NCI-H526 (cell line): ENCODE data around the gene COL15A1.

Source experiments
- DNase-seq, 2 experiments: peaks; one replicate each; lab custom pipeline; 2025; lab: John Stamatoyannopoulos, UW

Gene COL15A1

GRCh38 chr9:99015448-99015847, 71.7 kb downstream of the COL15A1 start:
- DNase-seq, result no peak

GRCh38 chr9:99015890-99016289, 72.2 kb downstream of the COL15A1 start:
- no peak for DNase-seq

DNA sequence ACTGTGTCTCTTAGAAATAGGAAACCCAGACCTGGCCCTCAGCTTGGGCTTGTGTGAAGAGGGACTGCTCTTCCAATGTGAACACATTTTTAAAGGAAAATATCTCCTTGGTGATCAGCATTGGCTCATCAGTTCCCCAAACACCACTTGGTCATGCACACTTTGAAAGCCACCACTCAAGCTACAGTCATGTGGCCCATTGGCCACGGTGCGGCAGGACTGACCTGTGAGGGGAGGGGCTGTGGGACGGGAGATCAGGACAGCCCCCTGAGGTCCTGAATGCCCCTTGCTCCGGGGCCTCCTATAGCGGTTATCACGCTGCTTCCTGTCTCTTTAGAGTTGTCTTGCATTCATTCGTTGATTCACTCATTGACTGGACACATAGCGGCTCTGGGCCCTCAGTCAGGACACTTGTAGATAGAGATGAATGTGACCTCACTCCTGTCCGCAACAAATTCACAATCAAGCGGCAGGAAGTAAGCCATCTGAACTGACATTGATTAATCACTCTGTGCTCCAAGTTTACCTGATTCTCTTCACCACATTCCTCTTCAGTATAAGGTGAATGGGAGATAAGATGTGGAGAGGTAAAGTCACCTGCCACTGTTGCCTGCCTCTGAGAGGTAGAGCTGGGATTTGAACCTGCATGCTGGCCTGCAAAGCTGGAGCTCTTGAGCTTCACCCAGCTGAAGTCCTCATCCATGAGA, 73.1 kb downstream of the COL15A1 start:
- DNase-seq, result no peak

GRCh38 chr9:99018653-99019052, 74.9 kb downstream of the COL15A1 start:
- no peak for DNase-seq

DNA sequence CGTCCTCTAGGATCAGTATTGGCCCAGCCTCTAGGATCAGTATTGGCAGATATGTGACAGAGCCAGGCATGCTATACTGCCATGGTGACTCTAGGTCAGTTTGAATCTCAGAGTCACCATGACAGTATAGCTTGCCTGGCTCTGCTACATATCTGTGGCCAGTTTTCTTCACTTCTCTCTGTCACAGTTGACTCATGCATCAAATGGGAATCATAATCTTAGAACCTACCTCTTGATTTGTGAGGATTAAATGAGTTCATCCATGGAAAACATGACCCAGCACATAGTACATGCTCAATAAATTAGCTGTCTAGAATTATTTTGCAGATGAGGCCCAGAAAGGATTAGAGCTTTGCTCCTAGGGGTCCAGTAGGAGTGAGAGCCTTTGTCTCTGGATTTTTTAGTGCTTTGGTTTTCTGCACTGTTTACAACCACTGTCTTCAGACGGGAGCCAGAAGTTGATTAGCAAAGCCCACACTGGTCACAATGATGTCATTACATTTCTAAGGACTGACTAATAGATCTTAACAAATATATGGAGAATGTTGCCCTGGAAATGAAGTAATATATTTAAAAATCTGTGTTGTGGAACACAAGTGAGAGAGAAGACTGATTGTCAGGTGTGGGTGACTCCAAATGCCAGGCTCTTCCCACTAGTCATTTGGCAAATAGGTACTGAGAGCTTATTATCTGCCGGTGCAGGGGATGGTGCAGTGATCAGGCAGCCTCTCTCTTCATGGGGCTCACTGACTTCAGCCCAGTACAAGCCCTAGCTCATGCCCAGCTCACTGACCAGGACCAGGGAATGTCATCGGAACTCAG, 76.0 kb downstream of the COL15A1 start:
- no peak for DNase-seq

GRCh38 chr9:99020786-99021436, 77.2 kb downstream of the COL15A1 start:
- DNase-seq, result no peak

DNA sequence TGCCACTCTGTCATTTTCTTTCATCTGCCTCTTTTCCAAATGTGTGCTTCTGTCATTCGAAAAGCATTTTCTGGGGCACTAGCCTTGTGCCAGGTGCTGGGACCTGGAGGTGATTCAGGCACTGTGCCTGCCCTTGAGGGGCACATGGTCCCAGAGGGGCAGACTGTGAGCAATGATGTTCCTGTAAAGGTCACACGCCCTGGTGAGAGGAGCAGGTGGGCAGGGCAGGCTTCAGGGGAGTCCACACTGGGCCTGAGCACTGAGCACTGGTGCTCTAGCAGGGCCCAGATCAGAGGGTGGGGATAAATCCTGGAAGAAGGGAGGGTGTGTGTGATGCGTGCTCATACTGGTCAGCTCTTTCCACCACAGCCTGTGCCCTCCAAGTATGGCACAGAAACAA, 77.8 kb downstream of the COL15A1 start:
- no peak for DNase-seq

GRCh38 chr9:99023231-99023630, 79.5 kb downstream of the COL15A1 start:
- DNase-seq, result no peak

DNA sequence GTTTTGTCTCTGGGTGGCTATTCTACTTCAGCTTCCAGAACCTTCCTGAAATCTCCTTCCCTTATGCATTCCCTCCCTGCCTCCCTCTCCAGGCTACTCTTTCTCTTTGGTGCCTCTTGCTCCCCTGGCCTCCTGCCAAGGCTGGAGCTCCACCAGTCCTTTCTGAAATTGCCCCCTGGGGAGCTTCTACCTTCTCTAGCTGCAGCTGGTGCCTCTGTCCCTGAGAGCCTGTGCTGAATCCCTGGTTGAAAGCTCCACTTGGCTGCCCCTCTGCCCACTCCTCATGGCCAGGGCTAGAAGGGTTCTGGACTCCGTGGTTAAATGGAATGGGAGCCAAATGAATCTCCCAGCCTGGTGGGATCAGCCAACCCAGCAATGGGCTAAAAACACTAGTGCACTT, 80.1 kb downstream of the COL15A1 start:
- peak; percentile 42 to 81 for DNase-seq

DNA sequence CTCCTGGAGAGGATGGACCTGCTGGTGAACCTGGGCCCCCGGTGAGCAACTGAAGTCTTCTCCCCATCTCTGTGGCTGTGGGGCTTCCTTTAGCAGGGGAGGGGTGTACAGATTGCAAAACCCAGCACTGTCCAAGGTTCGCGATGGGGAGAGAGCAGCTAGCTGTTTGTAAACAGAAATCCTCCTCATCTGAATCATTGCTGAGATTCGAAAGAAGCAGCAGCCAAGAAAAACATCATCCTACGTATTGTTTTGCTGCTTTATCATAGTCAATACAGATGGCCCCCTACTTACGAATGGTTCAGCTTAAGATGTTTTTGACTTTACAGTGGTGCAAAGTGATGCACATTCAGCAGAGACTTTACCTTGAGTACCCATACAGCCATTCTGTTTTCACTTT, 81.3 kb downstream of the COL15A1 start:
- no peak for DNase-seq

GRCh38 chr9:99025616-99026270, 82.0 kb downstream of the COL15A1 start:
- no peak for DNase-seq

GRCh38 chr9:99026271-99026955, 82.7 kb downstream of the COL15A1 start:
- no peak for DNase-seq

GRCh38 chr9:99026956-99027298, 83.2 kb downstream of the COL15A1 start:
- DNase-seq, result no peak

DNA sequence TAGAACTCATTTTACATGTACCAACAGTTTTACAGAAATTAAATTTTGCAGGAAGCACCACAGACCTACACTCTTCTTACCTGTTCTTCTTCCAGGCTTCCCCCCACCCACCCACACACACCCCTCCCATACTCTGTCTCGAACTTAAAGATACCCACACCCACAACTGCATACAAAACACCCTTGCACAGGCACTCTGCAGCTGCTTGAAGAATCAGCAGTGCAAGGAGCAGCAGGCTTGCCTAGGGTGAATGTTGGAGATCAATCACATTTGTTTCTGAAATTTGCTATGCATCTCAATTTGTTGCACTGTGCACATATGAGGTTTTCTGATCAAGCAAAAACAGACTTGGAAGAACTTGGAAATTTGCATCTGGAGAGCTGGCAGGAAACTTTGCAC, 83.7 kb downstream of the COL15A1 start:
- DNase-seq, result no peak

GRCh38 chr9:99029083-99029645, 85.5 kb downstream of the COL15A1 start:
- DNase-seq, result no peak

GRCh38 chr9:99030092-99030511, 86.4 kb downstream of the COL15A1 start:
- DNase-seq, result no peak

DNA sequence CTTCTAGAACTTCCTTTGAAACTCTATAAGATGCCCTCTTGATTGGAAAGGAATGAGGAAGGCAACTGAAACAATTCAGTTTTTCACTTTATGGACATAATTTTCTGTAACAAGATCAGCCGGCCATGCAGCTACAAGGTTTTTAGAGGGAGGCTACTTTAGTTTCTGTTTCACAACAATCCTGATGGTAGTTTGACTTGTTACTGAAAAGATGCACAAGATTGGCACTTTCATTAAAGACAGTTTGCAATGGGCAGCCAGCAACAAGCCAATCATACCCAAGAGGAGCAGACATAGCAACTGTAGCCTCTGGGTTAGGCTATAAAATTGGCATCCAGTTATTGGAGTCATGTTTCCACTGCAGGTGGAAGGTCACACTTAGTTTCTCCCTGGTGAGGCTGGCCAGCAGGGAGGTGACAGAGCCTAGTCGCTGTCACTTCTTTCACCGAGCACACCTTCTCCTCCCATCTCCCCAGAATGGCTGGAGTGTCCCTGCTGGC, 87.0 kb downstream of the COL15A1 start:
- no peak for DNase-seq

- DNase-seq, result no peak
These were observed 87.6 kb downstream of the COL15A1 start for GRCh38 chr9:99031319-99031718.

DNA sequence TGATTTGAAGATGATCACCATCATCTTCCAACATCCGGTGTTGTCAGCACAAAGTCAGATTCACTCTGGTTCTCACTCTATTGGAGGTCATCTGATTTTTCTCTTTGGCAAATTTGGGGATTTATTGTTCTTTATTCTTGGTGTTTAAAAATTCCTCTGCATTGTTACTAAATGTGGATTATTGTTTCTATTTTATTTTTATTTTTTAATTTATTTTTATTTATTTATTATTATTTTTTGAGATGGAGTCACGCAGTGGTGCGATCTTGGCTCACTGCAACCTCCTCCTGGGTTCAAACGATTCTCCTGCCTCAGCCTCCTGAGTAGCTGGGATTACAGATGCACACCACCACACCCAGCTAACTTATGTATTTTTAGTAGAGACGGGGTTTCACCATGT, 88.3 kb downstream of the COL15A1 start:
- DNase-seq, result no peak

- no peak for DNase-seq
These were observed 90.4 kb downstream of the COL15A1 start for GRCh38 chr9:99034149-99034548.

DNA sequence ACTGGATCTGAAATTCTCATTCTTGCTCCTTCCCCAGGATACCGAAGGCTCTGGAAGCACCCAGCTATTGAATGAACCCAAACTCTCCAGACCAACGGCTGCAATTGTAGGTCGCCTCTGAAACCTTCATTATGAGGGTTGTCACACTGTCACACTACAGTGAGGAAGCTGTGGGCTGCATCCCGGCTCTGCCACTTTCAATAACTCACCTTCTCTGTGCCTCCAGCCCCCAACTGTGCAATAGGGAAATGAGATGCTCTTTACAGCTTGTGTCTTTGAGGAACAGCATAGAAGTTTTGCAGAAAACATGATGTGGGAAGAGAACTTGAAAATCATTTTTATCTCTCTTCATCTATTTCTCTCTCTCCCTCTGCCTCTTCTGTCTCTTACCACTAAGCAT, 91.6 kb downstream of the COL15A1 start:
- DNase-seq, result no peak
